ENCODE data around the gene GPX3. TPM values are rescaled to one million over a fixed set of nuclear protein-coding genes. Genes with fewer than 3 reads are reported as not detected.

GPX3 gene
- total and polyA plus RNA-seq, 4 experiments from 2014 or later: 1.5 TPM; not detected in 3

DNA sequence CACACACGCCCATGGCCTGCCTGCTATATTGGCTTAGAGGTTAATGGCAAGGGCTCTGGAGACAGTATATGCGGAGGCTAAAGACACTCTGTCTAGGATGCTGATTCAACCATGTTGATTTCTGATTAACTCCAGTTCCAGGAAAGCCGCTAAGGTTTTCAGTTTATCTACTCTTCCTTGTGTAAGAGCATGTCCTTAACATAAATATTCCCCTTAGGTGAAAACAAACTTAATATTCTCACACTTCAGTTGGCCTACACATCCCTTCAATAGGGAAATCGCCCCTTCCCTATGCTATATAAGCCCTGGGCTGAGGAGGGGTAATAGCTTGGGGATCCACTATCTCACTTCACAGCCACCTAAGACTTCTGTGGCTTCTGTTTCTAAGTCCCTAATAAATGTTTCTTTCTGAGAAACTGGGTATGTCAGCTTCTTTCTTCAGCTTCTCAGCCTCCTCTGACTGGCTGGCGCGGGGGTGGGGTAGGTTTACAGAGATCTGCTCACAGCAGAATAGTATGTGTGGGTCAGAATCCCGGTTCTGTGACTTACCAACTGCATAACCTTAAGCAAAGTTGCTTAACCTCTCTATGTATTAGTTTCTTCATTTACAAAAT lies 4.3 kb upstream of the GPX3 start:
- no peak overlapping the region for H3K4me3 ChIP-seq (ENCODE audit: low read length in 2 of 2)
- Mint-ChIP-seq H3K27me3 (no peaks in the 10 kb centered on the region), H3K9me3 (no peaks in the 10 kb centered on the region), H3K4me3 (no peak overlapping the region), H3K36me3 (no peaks in the 10 kb centered on the region), H3K27ac (peak overlapping the region in 1 of 7 donors; percentile 57), H3K4me1 (peaks cover 7 to 25% (median 18%) of the 10 kb centered on the region in 4 donors)
- intact Hi-C loops (cut with micrococcal nuclease): no loop called here
- H3K4me1 ChIP-seq (ENCODE audit: insufficient read depth, low read length): peaks cover 13% of the 10 kb centered on the region
- ChIA-PET CTCF (ENCODE audit: partially characterized antibody) (interaction anchor here (1.2 kb wide), 1 partner anchor 10 kb away, joined by 3 read pairs; no protein-coding TSS in a partner anchor), POLR2A (ENCODE audit: partially characterized antibody) (no interaction called here)
- DNase-seq: no peak
- H3K36me3 ChIP-seq (ENCODE audit: insufficient read depth, low read length): no peaks in the 10 kb centered on the region
- H3K27ac ChIP-seq (ENCODE audit: low read depth, low read length): no peak overlapping the region
- no peaks in the 10 kb centered on the region for H3K27me3 ChIP-seq (ENCODE audit: insufficient read depth, low read length)
- no peaks in the 10 kb centered on the region for H3K9me3 ChIP-seq (ENCODE audit: control insufficient read depth in 1 of 2, low read length in 2 of 2)

- no peak overlapping the region for H3K4me3 ChIP-seq (ENCODE audit: low read length in 2 of 2)
- no peak overlapping the region for H3K27ac ChIP-seq (ENCODE audit: low read depth, low read length)
- Mint-ChIP-seq H3K4me3 (no peak overlapping the region), H3K9me3 (no peaks in the 10 kb centered on the region), H3K4me1 (peaks cover 8 to 29% (median 19%) of the 10 kb centered on the region in 4 donors), H3K27me3 (no peaks in the 10 kb centered on the region), H3K27ac (no peak overlapping the region), H3K36me3 (no peaks in the 10 kb centered on the region)
- no peaks in the 10 kb centered on the region for H3K9me3 ChIP-seq (ENCODE audit: control insufficient read depth in 1 of 2, low read length in 2 of 2)
- DNase-seq: no peak
- ChIA-PET CTCF (ENCODE audit: partially characterized antibody) (interaction anchor here (1.2 kb wide), 1 partner anchor 11 kb away, joined by 3 read pairs; no protein-coding TSS in a partner anchor), POLR2A (ENCODE audit: partially characterized antibody) (no interaction called here)
- H3K4me1 ChIP-seq (ENCODE audit: insufficient read depth, low read length): peaks cover 15% of the 10 kb centered on the region
- no peaks in the 10 kb centered on the region for H3K36me3 ChIP-seq (ENCODE audit: insufficient read depth, low read length)
- H3K27me3 ChIP-seq (ENCODE audit: insufficient read depth, low read length): no peaks in the 10 kb centered on the region
- intact Hi-C loops (cut with micrococcal nuclease): no loop called here
Observed at GRCh38 chr5:151016700-151017099, 3.7 kb upstream of the GPX3 start.

DNA sequence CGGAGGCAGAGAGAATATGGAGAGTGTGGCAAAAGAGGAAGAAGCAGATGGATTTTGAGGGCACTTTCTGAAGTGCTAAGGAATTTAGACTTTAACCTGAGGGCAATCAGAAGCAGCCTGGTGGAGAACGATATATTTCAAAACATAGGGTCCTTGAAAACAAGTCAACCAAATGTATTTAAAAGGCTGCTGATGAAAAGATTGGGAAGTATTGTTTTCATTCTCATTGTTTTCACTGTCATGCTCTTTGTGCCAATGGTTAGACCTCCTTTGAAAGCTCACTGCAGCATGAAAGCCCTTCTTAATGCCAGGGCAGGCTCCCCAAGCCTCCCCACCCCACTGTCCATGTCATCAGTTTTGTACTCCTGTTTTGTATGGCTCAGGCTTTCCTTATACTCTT lies 2.5 kb upstream of the GPX3 start:
- H3K27ac ChIP-seq (ENCODE audit: low read depth, low read length): no peak overlapping the region
- no peaks in the 10 kb centered on the region for H3K36me3 ChIP-seq (ENCODE audit: insufficient read depth, low read length)
- Mint-ChIP-seq H3K9me3 (no peaks in the 10 kb centered on the region), H3K27me3 (no peaks in the 10 kb centered on the region), H3K4me1 (peaks cover 8 to 40% (median 23%) of the 10 kb centered on the region in 4 donors), H3K36me3 (no peaks in the 10 kb centered on the region), H3K4me3 (no peak overlapping the region), H3K27ac (no peak overlapping the region)
- H3K9me3 ChIP-seq (ENCODE audit: control insufficient read depth in 1 of 2, low read length in 2 of 2): no peaks in the 10 kb centered on the region
- no peak overlapping the region for H3K4me3 ChIP-seq (ENCODE audit: low read length in 2 of 2)
- DNase-seq: no peak
- ChIA-PET POLR2A (ENCODE audit: partially characterized antibody) (no interaction called here), CTCF (ENCODE audit: partially characterized antibody) (no interaction called here)
- peaks cover 15% of the 10 kb centered on the region for H3K4me1 ChIP-seq (ENCODE audit: insufficient read depth, low read length)
- no peaks in the 10 kb centered on the region for H3K27me3 ChIP-seq (ENCODE audit: insufficient read depth, low read length)
- intact Hi-C loops (cut with micrococcal nuclease): no loop called here

DNA sequence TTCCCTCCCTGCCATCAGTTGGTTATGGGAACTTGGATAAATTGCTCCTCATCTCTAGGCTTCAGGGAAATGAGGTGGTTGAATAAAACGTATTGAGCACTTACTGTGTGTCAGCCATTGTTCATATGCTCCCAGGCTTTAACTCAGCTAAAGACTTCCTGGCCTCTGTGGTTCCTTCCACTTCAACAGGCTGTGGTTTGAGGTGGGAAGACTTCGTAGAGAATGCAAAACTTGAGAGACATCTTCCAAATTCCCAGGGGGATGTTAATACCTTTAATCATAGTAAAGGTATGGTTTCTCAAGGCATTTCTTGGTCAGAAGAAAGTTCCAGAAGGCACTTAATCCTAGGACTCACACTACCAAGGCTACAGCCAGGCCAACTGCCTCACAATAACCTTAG lies 1.5 kb upstream of the GPX3 start:
- intact Hi-C loops (cut with micrococcal nuclease): no loop called here
- Mint-ChIP-seq H3K4me1 (peaks cover 8 to 43% (median 25%) of the 10 kb centered on the region in 4 donors), H3K9me3 (no peaks in the 10 kb centered on the region), H3K27ac (no peak overlapping the region), H3K4me3 (no peak overlapping the region), H3K36me3 (peaks cover 0 to under 1% of the 10 kb centered on the region in 2 donors), H3K27me3 (no peaks in the 10 kb centered on the region)
- no peaks in the 10 kb centered on the region for H3K27me3 ChIP-seq (ENCODE audit: insufficient read depth, low read length)
- H3K27ac ChIP-seq (ENCODE audit: low read depth, low read length): no peak overlapping the region
- no peak overlapping the region for H3K4me3 ChIP-seq (ENCODE audit: low read length in 2 of 2)
- peaks cover 20% of the 10 kb centered on the region for H3K4me1 ChIP-seq (ENCODE audit: insufficient read depth, low read length)
- no peaks in the 10 kb centered on the region for H3K9me3 ChIP-seq (ENCODE audit: control insufficient read depth in 1 of 2, low read length in 2 of 2)
- DNase-seq: no peak
- CTCF ChIA-PET (ENCODE audit: partially characterized antibody): interaction anchor here (1.6 kb wide), 1 partner anchor 97 kb away, joined by 6 read pairs; no protein-coding TSS in a partner anchor
- POLR2A ChIA-PET (ENCODE audit: partially characterized antibody): no interaction called here
- no peaks in the 10 kb centered on the region for H3K36me3 ChIP-seq (ENCODE audit: insufficient read depth, low read length)

GRCh38 chr5:151019331-151019730 lies 1.1 kb upstream of the GPX3 start:
- CTCF ChIA-PET (ENCODE audit: partially characterized antibody): interaction anchor here (1.6 kb wide), 1 partner anchor 96 kb away, joined by 6 read pairs; no protein-coding TSS in a partner anchor
- peak overlapping the region in 2 of 7 donors; percentile 54 to 80 for H3K27ac Mint-ChIP-seq
- no peaks in the 10 kb centered on the region for H3K36me3 ChIP-seq (ENCODE audit: insufficient read depth, low read length)
- no peak overlapping the region for H3K27ac ChIP-seq (ENCODE audit: low read depth, low read length)
- no peak overlapping the region for H3K4me3 ChIP-seq (ENCODE audit: low read length in 2 of 2)
- peaks cover 22% of the 10 kb centered on the region for H3K4me1 ChIP-seq (ENCODE audit: insufficient read depth, low read length)
- H3K27me3 ChIP-seq (ENCODE audit: insufficient read depth, low read length): no peaks in the 10 kb centered on the region
- intact Hi-C loops (cut with micrococcal nuclease): no loop called here
- H3K9me3 Mint-ChIP-seq: no peaks in the 10 kb centered on the region
- POLR2A ChIA-PET (ENCODE audit: partially characterized antibody): no interaction called here
- peak overlapping the region in 2 of 8 donors; percentile 13 to 26 for H3K4me3 Mint-ChIP-seq
- no peak for DNase-seq
- no peaks in the 10 kb centered on the region for H3K9me3 ChIP-seq (ENCODE audit: control insufficient read depth in 1 of 2, low read length in 2 of 2)
- H3K36me3 Mint-ChIP-seq: peaks cover 0 to 4% of the 10 kb centered on the region in 2 donors
- H3K27me3 Mint-ChIP-seq: no peaks in the 10 kb centered on the region
- H3K4me1 Mint-ChIP-seq: peaks cover 8 to 48% (median 27%) of the 10 kb centered on the region in 4 donors

DNA sequence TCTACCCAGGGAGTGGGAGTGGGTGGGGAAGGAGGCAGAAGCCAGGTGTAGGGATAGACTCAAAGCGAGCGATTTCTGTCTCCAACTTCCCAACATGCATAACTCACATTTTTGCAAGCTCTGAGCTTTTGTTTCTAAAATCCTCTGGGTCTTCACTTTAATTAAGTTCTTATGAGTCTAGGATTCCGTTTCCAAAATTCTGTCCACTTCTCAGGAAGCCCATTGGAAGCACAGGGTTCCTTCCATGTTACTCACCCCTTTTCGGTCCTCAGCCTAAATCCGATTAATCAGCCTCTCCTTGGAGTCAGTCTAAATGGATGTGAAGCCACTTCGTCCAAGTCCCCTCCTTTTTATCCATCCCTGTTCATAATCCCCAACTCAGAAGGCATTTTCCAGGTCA lies 1.4 kb downstream of the GPX3 start:
- Histone ChIP-seq H3K9me3 (ENCODE audit: control insufficient read depth in 1 of 2, low read length in 2 of 2) (no peaks in the 10 kb centered on the region), H3K36me3 (ENCODE audit: insufficient read depth, low read length) (no peaks in the 10 kb centered on the region), H3K4me3 (ENCODE audit: low read length in 2 of 2) (no peak overlapping the region), H3K4me1 (ENCODE audit: insufficient read depth, low read length) (peaks cover 22% of the 10 kb centered on the region), H3K27ac (ENCODE audit: low read depth, low read length) (no peak overlapping the region), H3K27me3 (ENCODE audit: insufficient read depth, low read length) (no peaks in the 10 kb centered on the region)
- H3K4me3 Mint-ChIP-seq: peak overlapping the region in 2 of 8 donors; percentile 14 to 63
- peak overlapping the region in 1 of 7 donors; percentile 72 for H3K27ac Mint-ChIP-seq
- intact Hi-C loops (cut with micrococcal nuclease): no loop called here
- ChIA-PET POLR2A (ENCODE audit: partially characterized antibody) (interaction anchor here (2.0 kb wide), 1 partner anchor 8 kb away, joined by 6 read pairs; no protein-coding TSS in a partner anchor), CTCF (ENCODE audit: partially characterized antibody) (interaction anchor here (1.1 kb wide), 1 partner anchor 10 kb away, joined by 3 read pairs; no protein-coding TSS in a partner anchor)
- H3K27me3 Mint-ChIP-seq: no peaks in the 10 kb centered on the region
- peaks cover 0 to 2% (median 0%) of the 10 kb centered on the region in 8 donors for H3K9me3 Mint-ChIP-seq
- DNase-seq: no peak
- peaks cover 11 to 55% (median 31%) of the 10 kb centered on the region in 4 donors for H3K4me1 Mint-ChIP-seq
- peaks cover 13 to 14% of the 10 kb centered on the region in 2 donors for H3K36me3 Mint-ChIP-seq

DNA sequence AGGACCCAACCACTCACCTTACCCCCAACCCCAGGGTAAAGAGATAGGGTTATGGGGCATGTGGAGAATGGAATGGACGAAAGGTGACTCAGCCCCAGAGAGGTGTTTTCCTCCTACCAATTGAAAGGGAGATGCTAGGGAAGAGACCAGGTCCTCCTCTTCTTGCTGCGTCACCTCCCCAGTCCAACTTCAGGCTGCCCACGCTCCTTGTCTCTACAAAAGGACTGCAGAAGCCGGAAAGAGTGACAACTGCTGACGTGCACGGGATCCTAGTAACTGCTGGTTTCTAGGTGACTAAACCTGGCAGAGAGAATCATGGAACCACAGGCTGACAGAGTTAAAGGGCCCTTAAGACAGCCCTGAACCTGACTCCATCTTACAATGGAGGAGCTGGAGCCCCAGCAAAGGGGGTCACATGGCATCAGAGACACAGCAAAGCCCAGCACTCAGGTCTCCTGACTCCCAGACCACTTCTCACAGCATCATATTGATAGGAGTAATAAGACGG lies 2.2 kb downstream of the GPX3 start:
- Mint-ChIP-seq H3K4me1 (peaks cover 13 to 55% (median 31%) of the 10 kb centered on the region in 4 donors), H3K4me3 (peak overlapping the region in 2 of 8 donors; percentile 9 to 63), H3K9me3 (peaks cover 0 to 2% (median 0%) of the 10 kb centered on the region in 8 donors), H3K36me3 (peaks cover 14 to 17% of the 10 kb centered on the region in 2 donors), H3K27me3 (no peaks in the 10 kb centered on the region), H3K27ac (peak overlapping the region in 3 of 7 donors; percentile 29 to 72 (median 46))
- POLR2A ChIA-PET (ENCODE audit: partially characterized antibody): no interaction called here
- CTCF ChIA-PET (ENCODE audit: partially characterized antibody): no interaction called here
- H3K36me3 ChIP-seq (ENCODE audit: insufficient read depth, low read length): no peaks in the 10 kb centered on the region
- no peak overlapping the region for H3K4me3 ChIP-seq (ENCODE audit: low read length in 2 of 2)
- DNase-seq: no peak
- H3K27me3 ChIP-seq (ENCODE audit: insufficient read depth, low read length): no peaks in the 10 kb centered on the region
- H3K4me1 ChIP-seq (ENCODE audit: insufficient read depth, low read length): peaks cover 22% of the 10 kb centered on the region
- no peaks in the 10 kb centered on the region for H3K9me3 ChIP-seq (ENCODE audit: control insufficient read depth in 1 of 2, low read length in 2 of 2)
- H3K27ac ChIP-seq (ENCODE audit: low read depth, low read length): no peak overlapping the region
- intact Hi-C loops (cut with micrococcal nuclease): no loop called here
